ENCODE measurements around the gene APBA1.

DNA sequence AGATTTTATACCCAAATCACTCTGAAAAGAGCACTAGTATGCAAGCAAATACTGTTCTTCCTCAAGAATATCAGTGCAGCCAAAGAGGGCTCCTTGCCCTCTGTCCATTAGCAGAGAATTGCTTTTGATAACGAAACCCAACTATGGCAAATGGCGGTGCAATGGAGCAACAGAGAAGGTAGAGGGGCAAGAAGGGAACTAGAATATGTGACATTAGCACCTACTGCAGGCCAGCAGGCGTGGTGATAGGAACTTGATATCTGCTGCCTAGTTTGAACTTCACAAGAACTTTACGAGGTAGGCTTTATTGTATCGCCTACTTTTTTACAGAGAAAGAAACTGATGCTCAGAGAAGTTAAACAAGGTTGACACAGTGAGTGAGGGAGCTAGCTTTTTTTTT is 66.1 kb downstream of the APBA1 start:
- no peak for TF ChIP-seq POLR2A (IDR thresholded peaks at IDR 0.05)
- TF ChIP-seq, protein P1, sequence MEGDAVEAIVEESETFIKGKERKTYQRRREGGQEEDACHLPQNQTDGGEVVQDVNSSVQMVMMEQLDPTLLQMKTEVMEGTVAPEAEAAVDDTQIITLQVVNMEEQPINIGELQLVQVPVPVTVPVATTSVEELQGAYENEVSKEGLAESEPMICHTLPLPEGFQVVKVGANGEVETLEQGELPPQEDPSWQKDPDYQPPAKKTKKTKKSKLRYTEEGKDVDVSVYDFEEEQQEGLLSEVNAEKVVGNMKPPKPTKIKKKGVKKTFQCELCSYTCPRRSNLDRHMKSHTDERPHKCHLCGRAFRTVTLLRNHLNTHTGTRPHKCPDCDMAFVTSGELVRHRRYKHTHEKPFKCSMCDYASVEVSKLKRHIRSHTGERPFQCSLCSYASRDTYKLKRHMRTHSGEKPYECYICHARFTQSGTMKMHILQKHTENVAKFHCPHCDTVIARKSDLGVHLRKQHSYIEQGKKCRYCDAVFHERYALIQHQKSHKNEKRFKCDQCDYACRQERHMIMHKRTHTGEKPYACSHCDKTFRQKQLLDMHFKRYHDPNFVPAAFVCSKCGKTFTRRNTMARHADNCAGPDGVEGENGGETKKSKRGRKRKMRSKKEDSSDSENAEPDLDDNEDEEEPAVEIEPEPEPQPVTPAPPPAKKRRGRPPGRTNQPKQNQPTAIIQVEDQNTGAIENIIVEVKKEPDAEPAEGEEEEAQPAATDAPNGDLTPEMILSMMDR (IDR thresholded peaks at IDR 0.05), result no peak
